Uterus (tissue), 2 donors: ENCODE measurements around the gene BRD9.

ENCODE experiments used
- CTCF ChIP-seq, 4 experiments: fragments of 200-600 bp in 2 of 4; fragments of 450-650 bp in 2 of 4; sonication (generic) in 2 of 4; IDR thresholded peaks; one replicate each; pipeline ENCODE4 v1.5.1; 2016 to 2019; ENCODE audit warnings: antibody characterized with exemption in 4 of 4, mild to moderate bottlenecking in 2 of 4, moderate library complexity in 1 of 4
- POLR2A ChIP-seq, 2 donors: fragments of 450-650 bp; IDR thresholded peaks; one replicate each; pipeline ENCODE4 v1.6.1; 2016; ENCODE audit warnings: antibody characterized with exemption in 2 of 2, mild to moderate bottlenecking in 1 of 2, moderate library complexity in 1 of 2

GRCh38 chr5:878125-878524 lies 14.5 kb downstream of the BRD9 start:
- no peak for TF ChIP-seq CTCF (IDR thresholded peaks at IDR 0.05)
- no peak for TF ChIP-seq POLR2A (IDR thresholded peaks at IDR 0.05)
